ENCODE results near the gene NFAM1.

GRCh38 chr22:42337356-42337755, 94.8 kb downstream of the NFAM1 start:
- TF ChIP-seq CTCF (IDR thresholded peaks at IDR 0.05) (no peak), POLR2A (IDR thresholded peaks at IDR 0.05) (no peak)
